ENCODE results near the gene SMIM20. TPM values are rescaled to one million over a fixed set of nuclear protein-coding genes. Genes with fewer than 3 reads are reported as not detected.
"Not testable (repeated sequence)": the region's sequence is repeated elsewhere in the genome, so short reads cannot be mapped to it uniquely, and the experiment has no call there.

The SMIM20 gene
- total and polyA plus RNA-seq, 9 donors, result 25.4 to 46.9 (median 28.7) TPM

- no peak overlapping the region for H3K4me3 ChIP-seq
- H3K9me3 ChIP-seq, result no peaks in the 10 kb centered on the region
- 79 to 83% (median 80%) methylated on average over 3 of the region's 3 CpGs for WGBS, 3 donors
- no peaks in the 10 kb centered on the region for H3K36me3 ChIP-seq
- H3K4me1 ChIP-seq (ENCODE audit: insufficient read depth), result no peaks in the 10 kb centered on the region
- no peak for DNase-seq
- intact Hi-C loops (cut with DNase I), result no loop called here
- no peaks in the 10 kb centered on the region for H3K27me3 ChIP-seq
- H3K27ac ChIP-seq, result no peak overlapping the region
- TF ChIP-seq POLR2A (IDR thresholded peaks at IDR 0.05), result no peak
These were observed 9.3 kb upstream of the SMIM20 start for GRCh38 chr4:25904748-25905082.

GRCh38 chr4:25905371-25905770, 8.6 kb upstream of the SMIM20 start:
- intact Hi-C loops (cut with DNase I), result no loop called here
- no peaks in the 10 kb centered on the region for H3K27me3 ChIP-seq
- no peak overlapping the region for H3K4me3 ChIP-seq
- H3K27ac ChIP-seq, result no peak overlapping the region
- no peaks in the 10 kb centered on the region for H3K4me1 ChIP-seq (ENCODE audit: insufficient read depth)
- no peaks in the 10 kb centered on the region for H3K36me3 ChIP-seq
- no peak for DNase-seq
- no peak for TF ChIP-seq CTCF (IDR thresholded peaks at IDR 0.05)
- TF ChIP-seq EP300 (IDR thresholded peaks at IDR 0.05), result no peak
- no peak for TF ChIP-seq POLR2A (IDR thresholded peaks at IDR 0.05)
- no peaks in the 10 kb centered on the region for H3K9me3 ChIP-seq
- WGBS, 3 donors, result 94 to 97% (median 95%) methylated on average over 4 of the region's 4 CpGs

- H3K27ac ChIP-seq; intact Hi-C loops (cut with DNase I): not testable (repeated sequence)
- WGBS, 3 donors, result 95 to 98% (median 95%) methylated on average over 11 of the region's 11 CpGs
These were observed 7.9 kb upstream of the SMIM20 start for GRCh38 chr4:25906113-25906512.

GRCh38 chr4:25908491-25908901, 5.5 kb upstream of the SMIM20 start:
- Histone ChIP-seq H3K36me3 (no peaks in the 10 kb centered on the region), H3K4me1 (ENCODE audit: insufficient read depth) (no peaks in the 10 kb centered on the region), H3K27me3 (no peaks in the 10 kb centered on the region), H3K27ac (no peak overlapping the region), H3K4me3 (no peak overlapping the region), H3K9me3 (no peaks in the 10 kb centered on the region)
- intact Hi-C loops (cut with DNase I), result no loop called here
- DNase-seq, result no peak
- 35 to 47% (median 36%) methylated on average over 5 of the region's 5 CpGs for WGBS, 3 donors
- TF ChIP-seq POLR2A (IDR thresholded peaks at IDR 0.05) (no peak), EP300 (IDR thresholded peaks at IDR 0.05) (no peak), CTCF (IDR thresholded peaks at IDR 0.05) (no peak)

More at GRCh38 chr4:25906113-25906512, 7.9 kb upstream of the SMIM20 start:
- not testable (repeated sequence) for H3K9me3 ChIP-seq; H3K36me3 ChIP-seq; H3K27me3 ChIP-seq; H3K4me3 ChIP-seq; H3K4me1 ChIP-seq (ENCODE audit: insufficient read depth); DNase-seq

GRCh38 chr4:25911356-25911755, 2.7 kb upstream of the SMIM20 start:
- no peak for DNase-seq
- TF ChIP-seq CTCF (IDR thresholded peaks at IDR 0.05) (no peak), POLR2A (IDR thresholded peaks at IDR 0.05) (no peak)
- Histone ChIP-seq H3K27ac (no peak overlapping the region), H3K27me3 (no peaks in the 10 kb centered on the region), H3K4me3 (no peak overlapping the region), H3K4me1 (ENCODE audit: insufficient read depth) (peaks cover 2% of the 10 kb centered on the region), H3K36me3 (no peaks in the 10 kb centered on the region), H3K9me3 (no peaks in the 10 kb centered on the region)
- 78 to 93% (median 87%) methylated on average over 6 of the region's 6 CpGs for WGBS, 3 donors
- intact Hi-C loops (cut with DNase I), result no loop called here

Measured in ovary (tissue), 9 donors.